Duodenal mucosa (tissue), 2 donors: ENCODE measurements around the gene IL13.

Experiments
- H3K27ac ChIP-seq: one replicate; pipeline ENCODE4 v1.7.0; 2013; ENCODE audit warnings: low read depth, low read length
- H3K27me3 ChIP-seq, 2 donors: one replicate each; pipeline ENCODE4 v1.7.0; 2013; ENCODE audit warnings: low read length in 2 of 2, control low read depth in 1 of 2; ENCODE audit not compliant: insufficient read depth in 2 of 2, control insufficient read depth in 1 of 2
- H3K36me3 ChIP-seq, 2 donors: one replicate each; pipeline ENCODE4 v1.7.0; 2013; ENCODE audit warnings: low read length in 2 of 2, control low read depth in 1 of 2; ENCODE audit not compliant: insufficient read depth in 2 of 2, control insufficient read depth in 1 of 2
- H3K4me1 ChIP-seq, 2 donors: one replicate each; pipeline ENCODE4 v1.7.0; 2013; ENCODE audit warnings: low read length in 2 of 2, control low read depth in 1 of 2; ENCODE audit not compliant: insufficient read depth in 2 of 2, control insufficient read depth in 1 of 2
- H3K4me3 ChIP-seq, 2 donors: one replicate each; pipeline ENCODE4 v1.7.0; 2013; ENCODE audit warnings: low read length in 2 of 2, low read depth in 1 of 2
- H3K9ac ChIP-seq, 2 donors: one replicate each; pipeline ENCODE4 v1.7.0; 2013; ENCODE audit warnings: low read length in 2 of 2, low read depth in 1 of 2
- H3K9me3 ChIP-seq, 2 donors: one replicate each; pipeline ENCODE4 v1.7.0; 2013; ENCODE audit warnings: low read length in 2 of 2, control low read depth in 1 of 2; ENCODE audit not compliant: control insufficient read depth in 1 of 2

Gene IL13

GRCh38 chr5:132669966-132670882, 12.3 kb downstream of the IL13 start:
- H3K36me3 ChIP-seq = no peaks in the 10 kb centered on the region
- H3K4me3 ChIP-seq = no peak overlapping the region
- H3K9me3 ChIP-seq = no peaks in the 10 kb centered on the region
- H3K27ac ChIP-seq = no peak overlapping the region
- H3K9ac ChIP-seq = no peak overlapping the region
- peaks cover 20 to 25% of the 10 kb centered on the region in 2 donors for H3K4me1 ChIP-seq
- no peaks in the 10 kb centered on the region for H3K27me3 ChIP-seq

GRCh38 chr5:132671000-132671399, 13.0 kb downstream of the IL13 start:
- Histone ChIP-seq H3K9ac (no peak overlapping the region), H3K27me3 (no peaks in the 10 kb centered on the region)

GRCh38 chr5:132673488-132673887, 15.5 kb downstream of the IL13 start:
- Histone ChIP-seq H3K36me3 (no peaks in the 10 kb centered on the region), H3K27me3 (no peaks in the 10 kb centered on the region), H3K9me3 (no peaks in the 10 kb centered on the region), H3K9ac (no peak overlapping the region), H3K4me3 (no peak overlapping the region), H3K4me1 (peaks cover 20 to 27% of the 10 kb centered on the region in 2 donors), H3K27ac (no peak overlapping the region)

More at GRCh38 chr5:132671000-132671399, 13.0 kb downstream of the IL13 start:
- Histone ChIP-seq H3K36me3 (no peaks in the 10 kb centered on the region), H3K9me3 (no peaks in the 10 kb centered on the region), H3K4me3 (no peak overlapping the region), H3K27ac (no peak overlapping the region), H3K4me1 (peaks cover 20 to 25% of the 10 kb centered on the region in 2 donors)

GRCh38 chr5:132673939-132674630, 16.1 kb downstream of the IL13 start, which contains the start of gene IL4:
IL4 (plus strand) TSS chr5:132673989; CDS start chr5:132674051, 62 bp downstream.
- Histone ChIP-seq H3K9ac (no peak within 1 kb of the TSS), H3K4me1 (peaks cover 20 to 27% of the 10 kb centered on the region in 2 donors), H3K27me3 (no peaks in the 10 kb centered on the region), H3K9me3 (no peaks in the 10 kb centered on the region), H3K36me3 (no peaks in the 10 kb centered on the region), H3K27ac (peak within 1 kb of the TSS; percentile 60), H3K4me3 (no peak within 1 kb of the TSS)

DNA sequence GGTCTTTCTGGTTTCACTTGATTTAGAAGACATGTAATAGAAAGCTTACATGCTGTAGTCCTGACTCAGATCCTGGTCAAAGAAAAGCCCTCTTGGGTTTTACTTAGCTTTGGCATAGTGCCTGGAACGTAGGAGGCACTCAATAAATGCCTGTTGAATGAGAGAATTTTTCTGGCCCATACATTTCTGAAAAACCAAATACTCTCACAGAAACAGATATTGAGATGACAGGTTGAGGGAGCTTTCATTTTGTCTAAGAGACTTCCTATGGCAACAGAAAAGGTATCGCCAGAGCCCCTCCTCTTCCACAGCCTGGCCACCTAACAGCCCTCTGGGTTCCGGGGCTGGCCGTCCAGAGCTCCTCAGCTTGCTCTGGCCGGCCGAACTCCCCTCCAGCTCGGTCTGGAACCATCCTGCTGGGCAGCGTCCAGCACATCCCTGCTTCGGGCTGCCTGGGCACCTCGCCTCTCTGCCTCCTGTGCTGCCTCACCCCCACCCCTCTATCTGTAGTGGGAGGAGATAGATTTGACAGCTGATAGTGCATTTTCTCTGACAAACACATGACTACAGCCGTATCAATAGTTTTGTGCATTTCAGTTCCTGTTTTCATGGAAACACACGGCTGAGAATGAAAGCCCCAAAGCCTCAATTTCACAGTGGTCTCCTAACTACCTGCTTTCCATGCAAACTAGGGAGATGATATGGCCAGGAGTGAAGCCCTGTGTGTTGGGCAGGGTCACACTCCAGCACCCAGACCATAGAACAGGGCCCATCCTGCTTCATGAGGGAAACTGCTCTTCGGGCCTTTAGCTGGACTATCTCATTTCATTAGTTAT, 16.9 kb downstream of the IL13 start:
- no peak overlapping the region for H3K4me3 ChIP-seq

DNA sequence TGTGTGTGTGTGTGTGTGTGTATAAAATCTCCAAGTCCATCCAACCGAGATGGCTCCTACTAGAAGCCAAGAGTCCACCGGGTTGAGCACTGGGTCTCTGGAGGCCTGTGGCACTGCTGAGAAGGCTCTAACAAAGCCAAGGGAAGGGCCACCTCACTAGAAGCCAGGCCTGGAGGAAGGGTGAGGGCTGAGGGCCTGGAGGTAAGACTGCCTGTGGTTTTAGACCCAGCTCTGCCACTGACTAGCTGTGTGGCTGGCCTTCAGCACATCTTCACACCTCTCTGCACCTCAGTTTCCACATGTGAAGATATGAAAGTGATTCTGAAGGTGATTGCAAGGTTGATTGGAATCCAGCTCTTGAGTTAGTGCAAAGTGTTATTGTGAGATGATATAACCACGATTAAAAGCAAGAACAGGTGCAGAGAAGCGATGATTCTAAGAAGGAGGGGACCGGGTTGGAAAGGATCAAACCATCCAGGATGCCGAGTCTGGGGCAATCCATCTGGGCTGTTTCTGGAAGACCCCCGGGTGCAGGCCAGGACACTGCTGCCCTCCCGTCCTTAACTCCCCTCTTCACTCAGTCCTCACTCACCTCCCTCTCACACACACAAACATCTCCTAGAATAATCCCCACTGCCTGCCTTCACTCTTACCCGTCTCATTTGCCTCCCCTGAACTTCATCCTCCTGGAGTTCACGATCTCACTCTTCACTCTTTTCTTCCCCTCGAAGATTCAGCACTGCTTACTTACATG, 18.1 kb downstream of the IL13 start:
- Histone ChIP-seq H3K27me3 (no peaks in the 10 kb centered on the region), H3K9me3 (no peaks in the 10 kb centered on the region), H3K27ac (no peak overlapping the region), H3K36me3 (no peaks in the 10 kb centered on the region), H3K4me1 (peaks cover 20 to 21% of the 10 kb centered on the region in 2 donors), H3K9ac (no peak overlapping the region), H3K4me3 (no peak overlapping the region)

More for the DNA sequence above, 16.9 kb downstream of the IL13 start:
- H3K4me1 ChIP-seq = peaks cover 20 to 21% of the 10 kb centered on the region in 2 donors
- no peaks in the 10 kb centered on the region for H3K27me3 ChIP-seq
- no peaks in the 10 kb centered on the region for H3K36me3 ChIP-seq
- peak overlapping the region; percentile 60 for H3K27ac ChIP-seq
- H3K9ac ChIP-seq = no peak overlapping the region
- no peaks in the 10 kb centered on the region for H3K9me3 ChIP-seq

DNA sequence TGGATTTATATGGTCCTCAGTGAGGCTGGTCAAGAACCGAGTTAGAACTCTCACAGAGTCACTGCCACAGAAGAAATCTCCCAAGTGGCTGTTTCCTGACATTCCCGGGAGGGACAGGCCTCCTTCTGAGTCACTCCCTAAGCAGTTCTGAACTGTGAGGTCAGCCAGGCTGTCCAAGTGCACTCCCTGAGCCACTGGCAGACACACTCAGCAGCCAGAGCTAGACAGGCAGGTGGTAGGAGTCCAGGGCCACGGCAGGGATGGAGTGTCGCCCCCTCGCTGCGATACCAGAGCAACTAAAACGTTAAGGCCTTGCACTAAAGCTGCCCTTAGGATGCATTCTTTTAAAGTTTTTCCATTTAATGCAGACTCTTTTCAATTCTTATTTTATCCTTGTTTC, 19.2 kb downstream of the IL13 start:
- Histone ChIP-seq H3K9me3 (no peaks in the 10 kb centered on the region), H3K27ac (no peak overlapping the region), H3K27me3 (no peaks in the 10 kb centered on the region), H3K9ac (no peak overlapping the region), H3K4me3 (no peak overlapping the region), H3K4me1 (peaks cover 20 to 21% of the 10 kb centered on the region in 2 donors), H3K36me3 (no peaks in the 10 kb centered on the region)

DNA sequence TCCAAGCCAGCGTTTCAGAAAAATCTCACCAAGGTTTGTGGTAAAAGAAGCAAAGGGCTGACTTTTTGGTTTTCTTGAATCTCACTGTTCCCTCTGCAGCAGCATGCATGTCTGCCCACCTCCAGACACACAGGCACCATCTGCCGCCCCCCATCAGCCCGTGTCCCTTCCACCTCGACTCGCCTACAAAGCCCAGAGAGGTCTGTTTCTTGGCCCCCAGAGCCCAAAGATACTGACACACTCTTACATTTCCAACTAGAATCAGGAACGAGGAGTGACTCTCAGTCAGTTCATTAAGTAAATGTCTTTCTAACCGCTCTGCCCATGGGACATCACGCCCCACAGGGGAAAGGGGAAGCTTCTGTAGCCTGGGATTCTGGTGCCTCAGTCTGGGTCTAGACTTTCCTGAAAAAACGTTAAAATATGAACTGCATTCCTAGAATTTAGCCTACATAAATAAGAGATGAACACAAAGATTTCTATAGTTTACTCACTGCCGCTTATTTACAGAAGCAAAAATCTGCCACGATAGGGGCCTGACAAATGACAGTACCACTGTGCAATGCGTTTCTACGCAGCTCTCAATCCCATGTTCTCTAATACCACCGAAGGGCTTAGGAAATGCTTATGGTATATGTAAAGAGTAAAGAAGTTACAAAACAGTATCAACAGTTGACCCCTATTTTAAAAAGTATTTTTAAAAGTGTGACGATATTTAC, 19.9 kb downstream of the IL13 start:
- H3K4me3 ChIP-seq = no peak overlapping the region
- no peaks in the 10 kb centered on the region for H3K27me3 ChIP-seq
- H3K27ac ChIP-seq = no peak overlapping the region
- no peaks in the 10 kb centered on the region for H3K9me3 ChIP-seq
- H3K9ac ChIP-seq = no peak overlapping the region
- no peaks in the 10 kb centered on the region for H3K36me3 ChIP-seq
- H3K4me1 ChIP-seq = peaks cover 20 to 21% of the 10 kb centered on the region in 2 donors

- Histone ChIP-seq H3K9me3 (no peaks in the 10 kb centered on the region), H3K27me3 (no peaks in the 10 kb centered on the region), H3K4me3 (no peak overlapping the region), H3K9ac (no peak overlapping the region), H3K27ac (no peak overlapping the region), H3K4me1 (peaks cover 14 to 17% of the 10 kb centered on the region in 2 donors), H3K36me3 (no peaks in the 10 kb centered on the region)
Measured at GRCh38 chr5:132678735-132679134, 20.8 kb downstream of the IL13 start.
